Aorta (tissue), 5 donors: ENCODE measurements around the gene ADCYAP1R1. TPM values are rescaled to one million over a fixed set of nuclear protein-coding genes. Genes with fewer than 3 reads are reported as not detected.

Source experiments
- ATAC-seq: fragments of 200-7000 bp; cut with Tn5 transposase; one replicate; pipeline ENCODE4 v1.9.1; 2022; ENCODE audit warnings: moderate library complexity; ENCODE audit not compliant: low FRiP score
- DNase-seq, 2 donors: peaks; one replicate each; pipeline ENCODE4 v3.0.0-alpha.2; 2020
- H3K27ac ChIP-seq, 2 donors: one replicate each; pipeline ENCODE4 v1.5.1; 2013; ENCODE audit warnings: low read length in 2 of 2, mild to moderate bottlenecking in 2 of 2, moderate library complexity in 2 of 2, control low read depth in 1 of 2, inconsistent platforms in 1 of 2, low read depth in 1 of 2
- H3K27me3 ChIP-seq, 2 donors: one replicate each; pipeline ENCODE4 v1.6.1; 2013; ENCODE audit warnings: control low read depth in 1 of 2, low read length in 1 of 2, mild to moderate bottlenecking in 1 of 2, moderate library complexity in 1 of 2; ENCODE audit not compliant: insufficient read depth in 2 of 2, control insufficient read depth in 1 of 2
- H3K36me3 ChIP-seq, 2 donors: one replicate each; pipeline ENCODE4 v1.6.1; 2013; ENCODE audit warnings: control low read depth in 1 of 2, low read length in 1 of 2, mild to moderate bottlenecking in 1 of 2; ENCODE audit not compliant: insufficient read depth in 2 of 2, control insufficient read depth in 1 of 2
- H3K4me1 ChIP-seq, 2 donors: one replicate each; pipeline ENCODE4 v1.6.1; 2013; ENCODE audit warnings: low read length in 2 of 2, control low read depth in 1 of 2, mild to moderate bottlenecking in 1 of 2, moderate library complexity in 1 of 2; ENCODE audit not compliant: insufficient read depth in 2 of 2, control insufficient read depth in 1 of 2
- H3K4me3 ChIP-seq, 2 donors: one replicate each; pipeline ENCODE4 v1.5.1; 2013; ENCODE audit warnings: low read length in 2 of 2, control low read depth in 1 of 2, mild to moderate bottlenecking in 1 of 2
- H3K9me3 ChIP-seq: one replicate; pipeline ENCODE4 v1.6.1; 2013; ENCODE audit warnings: mild to moderate bottlenecking, low read length; ENCODE audit not compliant: control insufficient read depth
- WGBS, 2 donors: extraction: QIAGEN DNeasy Blood & Tissue Kit; methylation state at CpG; one replicate each; pipeline ENCODE4 v1.1.7; 2013; 5-methylcytosine and 5-hydroxymethylcytosine counted together
- intact Hi-C, 2 donors: fragments of 100-400 bp; cut with DNase I; formaldehyde crosslinking; loops; one replicate each; pipeline versions ENCODE4 v1.14.2 to v1.15.0; 2022
- polyA plus RNA-seq, 2 donors: library from polyadenylated mRNA; stranded (reverse); fragments of 200-250 nt; gene quantifications; one replicate each; pipeline ENCODE4 v1.2.3, GENCODE V29; 2013
- total RNA-seq, 2 donors: library from RNA; stranded (reverse); fragmentation: NEBNext Ultra II Directional; extraction: Animal tissue kit (Norgen Biotek cat#: 25700); gene quantifications; one replicate each; pipeline ENCODE4 v1.2.1, GENCODE V29; 2021
- donor health status: healthy with polysubstance abuse.
- donor health status: Bipolar disorder and iron deficiency.
- donor health status: DM: no; HTN: no; CAD: no.
- donor health status: DM: no; HTN: no; CAD: no.
- donor health status: DM: yes; HTN: yes; CAD: no.

ADCYAP1R1 gene
- total and polyA plus RNA-seq, 4 donors, result 1.1 to 6.1 TPM; not detected in 2

GRCh38 chr7:31108097-31108657 lies 56.1 kb downstream of the ADCYAP1R1 start:
- DNase-seq, result no peak
- Histone ChIP-seq H3K27me3 (no peaks in the 10 kb centered on the region), H3K9me3 (no peaks in the 10 kb centered on the region), H3K27ac (no peak overlapping the region), H3K36me3 (no peaks in the 10 kb centered on the region), H3K4me3 (no peak overlapping the region), H3K4me1 (no peaks in the 10 kb centered on the region)
- intact Hi-C loops, result no loop called here
- no peak for ATAC-seq
- 63 to 72% methylated on average over 1 of the region's 1 CpG for WGBS, 2 donors

DNA sequence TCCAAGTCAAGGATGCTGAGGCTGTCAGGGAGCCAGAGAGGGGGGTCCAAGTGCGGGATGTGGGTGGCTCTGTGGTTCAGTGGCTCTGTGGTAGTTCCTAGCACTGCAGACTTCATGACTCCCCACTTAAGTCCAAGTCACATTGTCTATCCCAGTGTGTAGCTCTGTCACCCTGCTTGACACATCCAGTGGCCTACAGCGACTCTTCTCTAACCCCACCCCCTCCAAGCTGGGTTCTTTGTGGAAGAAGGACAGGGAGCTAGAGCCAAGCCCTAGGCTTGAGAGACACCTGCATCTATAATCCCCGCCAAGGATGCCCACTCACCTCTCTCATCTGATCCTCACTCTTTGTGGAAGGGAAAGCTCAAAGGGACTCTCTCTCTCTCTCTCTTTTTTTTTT lies 57.6 kb downstream of the ADCYAP1R1 start:
- H3K9me3 ChIP-seq, result no peaks in the 10 kb centered on the region
- H3K4me1 ChIP-seq, result no peaks in the 10 kb centered on the region
- ATAC-seq (no peak), DNase-seq (no peak)
- H3K36me3 ChIP-seq, result no peaks in the 10 kb centered on the region
- no peak overlapping the region for H3K4me3 ChIP-seq
- 82 to 84% methylated on average over 3 of the region's 3 CpGs for whole genome bisulfite sequencing, 2 donors
- H3K27me3 ChIP-seq, result no peaks in the 10 kb centered on the region
- intact Hi-C loops, result no loop called here
- H3K27ac ChIP-seq, result no peak overlapping the region

DNA sequence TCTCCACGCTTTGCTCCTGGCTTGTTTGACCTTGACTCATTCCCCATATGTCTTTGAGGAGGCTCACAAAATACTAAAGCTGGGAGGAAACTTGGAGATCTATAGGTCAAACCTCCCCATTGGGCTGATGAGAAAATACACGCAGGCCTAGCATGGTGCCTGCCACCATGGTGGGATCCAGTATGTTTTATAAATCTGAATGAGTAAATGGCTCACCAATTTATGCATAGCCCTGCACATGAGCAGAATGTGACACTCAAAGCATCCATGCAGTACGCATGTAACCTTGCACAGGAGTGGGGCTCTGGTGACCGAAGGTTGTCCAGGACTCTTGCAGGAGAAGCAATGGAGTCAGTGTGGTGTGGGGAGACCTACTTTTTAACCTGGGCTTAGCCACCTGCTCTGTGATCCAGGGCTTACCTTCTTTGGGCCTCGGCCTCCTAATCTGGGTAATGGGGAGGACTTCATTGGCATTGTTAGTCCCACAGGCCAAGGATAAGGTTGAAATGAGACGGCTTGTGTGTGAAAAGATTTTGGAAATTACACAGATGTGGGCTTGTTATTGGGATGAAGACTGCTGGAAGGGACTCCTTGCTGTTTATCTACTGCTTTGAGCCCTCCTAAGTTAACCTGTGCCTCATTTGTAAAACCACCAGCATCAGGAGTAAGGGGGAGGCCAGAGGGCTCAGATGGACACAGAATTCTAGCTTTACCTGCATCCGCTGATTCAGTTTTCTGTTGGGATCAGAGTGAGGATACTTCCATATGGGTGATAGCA lies 58.4 kb downstream of the ADCYAP1R1 start:
- H3K36me3 ChIP-seq, result no peaks in the 10 kb centered on the region
- intact Hi-C loops, result no loop called here
- H3K4me3 ChIP-seq, result no peak overlapping the region
- ATAC-seq, result no peak
- WGBS, 2 donors, result 84 to 87% methylated on average over 7 of the region's 7 CpGs
- no peaks in the 10 kb centered on the region for H3K4me1 ChIP-seq
- H3K27me3 ChIP-seq, result no peaks in the 10 kb centered on the region
- H3K27ac ChIP-seq, result no peak overlapping the region
- DNase-seq, result no peak
- no peaks in the 10 kb centered on the region for H3K9me3 ChIP-seq

GRCh38 chr7:31111109-31111451 lies 59.0 kb downstream of the ADCYAP1R1 start:
- no peaks in the 10 kb centered on the region for H3K9me3 ChIP-seq
- no peaks in the 10 kb centered on the region for H3K36me3 ChIP-seq
- H3K4me1 ChIP-seq, result no peaks in the 10 kb centered on the region
- H3K27ac ChIP-seq, result no peak overlapping the region
- ATAC-seq (no peak), DNase-seq (no peak)
- intact Hi-C loops, result no loop called here
- no peak overlapping the region for H3K4me3 ChIP-seq
- no peaks in the 10 kb centered on the region for H3K27me3 ChIP-seq

DNA sequence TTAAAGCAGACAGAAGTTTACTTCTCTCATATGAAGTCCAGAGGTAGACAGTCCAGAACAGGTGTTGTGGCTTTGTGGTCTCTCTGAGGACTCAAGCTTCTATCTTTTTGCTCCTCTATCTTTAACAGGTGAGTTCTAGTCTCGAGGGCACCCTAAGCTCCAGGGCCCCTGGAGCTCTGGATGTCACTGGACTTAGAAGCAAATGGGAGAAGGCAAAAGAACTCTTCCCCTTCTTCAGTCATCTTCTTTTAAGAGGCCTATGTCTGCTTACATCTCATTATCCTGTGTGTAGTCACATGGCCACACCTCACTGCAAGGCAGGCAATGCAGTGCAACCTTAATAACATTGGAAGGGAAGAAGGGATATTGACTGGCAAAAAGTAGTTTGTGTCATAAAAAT lies 61.6 kb downstream of the ADCYAP1R1 start:
- Histone ChIP-seq H3K36me3 (no peaks in the 10 kb centered on the region), H3K4me3 (no peak overlapping the region), H3K9me3 (no peaks in the 10 kb centered on the region), H3K4me1 (no peaks in the 10 kb centered on the region), H3K27ac (no peak overlapping the region), H3K27me3 (no peaks in the 10 kb centered on the region)
- intact Hi-C loops, result no loop called here
- ATAC-seq (no peak), DNase-seq (no peak)
- 22 to 28% methylated on average over 1 of the region's 1 CpG for WGBS, 2 donors

- no peaks in the 10 kb centered on the region for H3K27me3 ChIP-seq
- H3K36me3 ChIP-seq, result no peaks in the 10 kb centered on the region
- intact Hi-C loops, result no loop called here
- no peaks in the 10 kb centered on the region for H3K4me1 ChIP-seq
- no peak overlapping the region for H3K4me3 ChIP-seq
- DNase-seq (no peak), ATAC-seq (no peak)
- H3K9me3 ChIP-seq, result no peaks in the 10 kb centered on the region
- 86 to 89% methylated on average over 1 of the region's 1 CpG for WGBS, 2 donors
- H3K27ac ChIP-seq, result no peak overlapping the region
These were observed 62.7 kb downstream of the ADCYAP1R1 start for GRCh38 chr7:31114593-31115343.

DNA sequence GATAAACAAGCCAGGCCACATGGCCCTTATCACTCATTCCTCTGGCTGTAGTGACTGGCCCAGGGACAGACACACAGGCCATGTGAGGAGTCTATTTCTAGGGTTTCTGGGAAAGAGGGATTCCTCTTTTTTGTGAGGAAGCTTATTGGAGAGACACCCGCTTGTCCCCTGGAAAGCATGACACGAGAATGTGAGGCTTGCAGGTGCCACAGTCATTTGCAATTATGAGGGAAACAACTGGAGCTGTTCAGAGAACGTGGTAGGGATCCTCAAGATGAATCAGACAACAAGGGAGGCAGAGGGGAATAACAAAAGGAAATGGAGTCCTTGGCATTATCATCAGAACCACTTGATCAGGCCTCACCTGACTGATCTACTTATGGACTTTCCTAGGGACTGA lies 64.5 kb downstream of the ADCYAP1R1 start:
- H3K36me3 ChIP-seq, result no peaks in the 10 kb centered on the region
- H3K4me3 ChIP-seq, result no peak overlapping the region
- no peak for DNase-seq
- no peak overlapping the region for H3K27ac ChIP-seq
- intact Hi-C loops, result no loop called here
- WGBS, 2 donors, result 50 to 57% methylated on average over 3 of the region's 3 CpGs
- no peaks in the 10 kb centered on the region for H3K4me1 ChIP-seq
- ATAC-seq, result no peak
- H3K9me3 ChIP-seq, result no peaks in the 10 kb centered on the region
- no peaks in the 10 kb centered on the region for H3K27me3 ChIP-seq

- Histone ChIP-seq H3K4me1 (no peaks in the 10 kb centered on the region), H3K4me3 (no peak overlapping the region), H3K36me3 (no peaks in the 10 kb centered on the region), H3K9me3 (no peaks in the 10 kb centered on the region), H3K27me3 (no peaks in the 10 kb centered on the region), H3K27ac (no peak overlapping the region)
- ATAC-seq, result no peak
- no peak for DNase-seq
- intact Hi-C loops, result no loop called here
- WGBS, 2 donors, result 87 to 90% methylated on average over 4 of the region's 4 CpGs
These were observed 67.1 kb downstream of the ADCYAP1R1 start for GRCh38 chr7:31119249-31119648.
